ENCODE data around the gene FOXJ1. TPM values are rescaled to one million over a fixed set of nuclear protein-coding genes. Genes with fewer than 3 reads are reported as not detected.

The FOXJ1 gene
- total RNA-seq, 1 donor, result not detected

DNA sequence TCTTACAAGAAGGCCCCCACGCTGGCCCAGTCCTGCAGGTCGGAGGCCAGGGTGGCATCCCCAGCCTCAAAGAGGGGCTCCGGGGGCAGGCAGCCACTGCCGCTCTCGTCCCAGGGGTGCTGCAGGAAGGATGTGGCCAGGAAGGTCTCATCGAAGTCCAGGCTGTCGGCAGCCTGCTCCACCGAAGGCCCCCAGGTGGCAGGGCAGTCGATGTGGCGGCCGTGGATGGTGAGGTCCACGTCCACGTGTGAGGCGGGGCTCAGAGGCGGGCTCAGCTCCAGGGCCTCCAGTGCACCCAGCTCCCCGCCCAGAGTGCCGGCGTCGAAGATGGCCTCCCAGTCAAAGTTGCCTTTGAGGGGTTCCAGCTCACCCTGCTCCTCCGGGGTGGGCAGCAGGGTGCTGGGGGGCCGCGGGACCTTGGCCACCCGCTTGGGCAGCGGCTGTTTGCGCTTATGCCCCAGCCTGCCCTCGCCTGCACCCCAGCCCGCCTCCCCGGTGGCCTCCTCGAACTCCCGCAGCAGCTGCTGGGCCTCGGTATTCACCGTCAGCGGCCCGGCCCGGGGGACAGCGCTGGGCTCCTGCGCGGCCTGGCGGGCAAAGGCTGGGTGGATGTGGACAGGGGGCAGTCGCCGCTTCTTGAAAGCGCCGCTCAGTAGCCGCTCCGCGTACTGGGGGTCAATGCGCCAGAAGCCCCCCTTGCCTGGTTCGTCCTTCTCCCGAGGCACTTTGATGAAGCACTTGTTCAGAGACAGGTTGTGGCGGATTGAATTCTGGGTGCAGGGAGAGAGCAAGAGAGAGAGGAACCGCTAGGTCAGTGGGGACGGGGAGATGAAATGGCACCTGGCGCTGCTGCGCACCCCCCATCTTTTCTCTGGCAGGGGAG lies 3.5 kb downstream of the FOXJ1 start:
- DNase-seq (ENCODE audit: low read depth), result no peak
- H3K4me3 ChIP-seq (ENCODE audit: low read depth, low read length), result no peak overlapping the region
- TF ChIP-seq, protein P1, sequence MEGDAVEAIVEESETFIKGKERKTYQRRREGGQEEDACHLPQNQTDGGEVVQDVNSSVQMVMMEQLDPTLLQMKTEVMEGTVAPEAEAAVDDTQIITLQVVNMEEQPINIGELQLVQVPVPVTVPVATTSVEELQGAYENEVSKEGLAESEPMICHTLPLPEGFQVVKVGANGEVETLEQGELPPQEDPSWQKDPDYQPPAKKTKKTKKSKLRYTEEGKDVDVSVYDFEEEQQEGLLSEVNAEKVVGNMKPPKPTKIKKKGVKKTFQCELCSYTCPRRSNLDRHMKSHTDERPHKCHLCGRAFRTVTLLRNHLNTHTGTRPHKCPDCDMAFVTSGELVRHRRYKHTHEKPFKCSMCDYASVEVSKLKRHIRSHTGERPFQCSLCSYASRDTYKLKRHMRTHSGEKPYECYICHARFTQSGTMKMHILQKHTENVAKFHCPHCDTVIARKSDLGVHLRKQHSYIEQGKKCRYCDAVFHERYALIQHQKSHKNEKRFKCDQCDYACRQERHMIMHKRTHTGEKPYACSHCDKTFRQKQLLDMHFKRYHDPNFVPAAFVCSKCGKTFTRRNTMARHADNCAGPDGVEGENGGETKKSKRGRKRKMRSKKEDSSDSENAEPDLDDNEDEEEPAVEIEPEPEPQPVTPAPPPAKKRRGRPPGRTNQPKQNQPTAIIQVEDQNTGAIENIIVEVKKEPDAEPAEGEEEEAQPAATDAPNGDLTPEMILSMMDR (IDR thresholded peaks at IDR 0.05; ENCODE audit: insufficient read depth, low read length), result no peak

DNA sequence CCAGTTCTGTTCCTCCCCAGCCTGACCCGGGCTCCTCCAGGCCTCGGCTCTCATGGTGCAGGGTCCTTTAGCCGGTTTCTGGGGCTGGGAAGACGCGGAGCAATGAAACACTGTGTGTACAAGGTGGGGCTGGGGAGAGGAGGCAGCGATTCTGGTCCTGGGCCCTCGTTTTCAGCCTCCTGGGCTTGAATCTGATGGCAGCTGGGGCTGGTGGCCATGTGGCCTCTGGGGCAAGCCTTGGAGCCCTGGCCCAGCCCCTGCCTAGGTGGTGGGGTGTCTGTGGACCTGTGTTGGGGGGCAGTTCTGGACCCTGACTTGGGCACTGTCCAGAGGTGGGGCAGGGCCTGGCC lies 4.1 kb downstream of the FOXJ1 start:
- no peak overlapping the region for H3K4me3 ChIP-seq (ENCODE audit: low read depth, low read length)
- DNase-seq (ENCODE audit: low read depth), result no peak
- TF ChIP-seq, protein P1 (IDR thresholded peaks at IDR 0.05; ENCODE audit: insufficient read depth, low read length), result no peak

DNA sequence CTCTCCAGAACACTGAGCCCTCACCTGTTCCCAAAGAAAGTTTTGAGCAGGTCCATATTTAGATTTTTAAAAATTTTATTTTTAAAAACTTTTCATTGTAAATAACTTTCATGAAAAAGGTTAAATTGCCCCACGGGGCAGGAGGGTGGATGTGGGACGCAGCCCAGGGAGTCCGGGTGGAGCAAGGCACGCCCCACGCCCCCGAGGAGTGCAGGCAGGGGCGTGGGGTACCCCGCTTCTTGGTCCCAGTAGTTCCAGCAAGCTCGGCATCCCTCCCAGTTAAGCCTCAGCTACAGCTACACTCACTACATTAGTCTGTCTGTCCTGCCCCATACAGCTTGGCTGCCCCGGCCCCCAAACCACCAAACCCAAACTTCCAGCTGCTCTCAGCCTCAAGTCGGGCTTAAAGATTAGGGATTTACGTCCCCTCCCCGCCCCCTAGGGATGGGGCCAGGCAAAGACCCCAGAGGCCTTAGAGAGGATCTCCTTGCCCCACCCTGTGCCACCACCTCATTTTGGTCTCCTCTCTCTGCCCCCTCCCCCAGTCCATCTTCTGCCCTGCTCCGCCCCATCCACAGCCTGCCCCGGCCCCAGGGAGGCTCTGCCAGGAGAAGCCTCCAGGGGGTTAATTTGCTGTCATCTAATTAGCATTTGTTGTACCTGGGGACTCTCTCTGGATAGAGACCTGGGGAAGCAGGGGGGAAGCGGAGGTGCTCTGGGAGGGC lies 4.6 kb downstream of the FOXJ1 start:
- TF ChIP-seq, protein P1 (IDR thresholded peaks at IDR 0.05; ENCODE audit: insufficient read depth, low read length), result no peak
- H3K4me3 ChIP-seq (ENCODE audit: low read depth, low read length), result no peak overlapping the region
- no peak for DNase-seq (ENCODE audit: low read depth)

DNA sequence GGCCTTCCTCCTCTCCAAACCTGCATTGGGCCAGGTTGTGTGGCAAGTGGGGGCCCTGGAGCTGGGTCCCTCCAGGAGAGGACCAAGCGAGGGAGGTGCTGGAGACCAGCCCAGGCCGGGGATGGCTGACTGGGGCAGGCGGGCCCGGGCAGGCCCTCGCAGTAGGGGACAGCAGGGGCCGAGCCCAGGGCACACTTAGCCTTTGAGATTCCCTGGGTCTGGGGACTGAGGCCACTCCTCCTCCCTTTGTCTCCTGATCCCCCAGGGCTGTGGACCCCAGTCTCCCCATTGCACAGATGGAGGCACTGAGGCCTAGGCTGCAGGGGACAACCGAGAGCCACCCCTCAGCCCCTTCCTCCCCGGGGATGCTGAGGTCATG lies 5.2 kb downstream of the FOXJ1 start:
- no peak overlapping the region for H3K4me3 ChIP-seq (ENCODE audit: low read depth, low read length)
- no peak for DNase-seq (ENCODE audit: low read depth)
- TF ChIP-seq, protein P1 (IDR thresholded peaks at IDR 0.05; ENCODE audit: insufficient read depth, low read length), result no peak

DNA sequence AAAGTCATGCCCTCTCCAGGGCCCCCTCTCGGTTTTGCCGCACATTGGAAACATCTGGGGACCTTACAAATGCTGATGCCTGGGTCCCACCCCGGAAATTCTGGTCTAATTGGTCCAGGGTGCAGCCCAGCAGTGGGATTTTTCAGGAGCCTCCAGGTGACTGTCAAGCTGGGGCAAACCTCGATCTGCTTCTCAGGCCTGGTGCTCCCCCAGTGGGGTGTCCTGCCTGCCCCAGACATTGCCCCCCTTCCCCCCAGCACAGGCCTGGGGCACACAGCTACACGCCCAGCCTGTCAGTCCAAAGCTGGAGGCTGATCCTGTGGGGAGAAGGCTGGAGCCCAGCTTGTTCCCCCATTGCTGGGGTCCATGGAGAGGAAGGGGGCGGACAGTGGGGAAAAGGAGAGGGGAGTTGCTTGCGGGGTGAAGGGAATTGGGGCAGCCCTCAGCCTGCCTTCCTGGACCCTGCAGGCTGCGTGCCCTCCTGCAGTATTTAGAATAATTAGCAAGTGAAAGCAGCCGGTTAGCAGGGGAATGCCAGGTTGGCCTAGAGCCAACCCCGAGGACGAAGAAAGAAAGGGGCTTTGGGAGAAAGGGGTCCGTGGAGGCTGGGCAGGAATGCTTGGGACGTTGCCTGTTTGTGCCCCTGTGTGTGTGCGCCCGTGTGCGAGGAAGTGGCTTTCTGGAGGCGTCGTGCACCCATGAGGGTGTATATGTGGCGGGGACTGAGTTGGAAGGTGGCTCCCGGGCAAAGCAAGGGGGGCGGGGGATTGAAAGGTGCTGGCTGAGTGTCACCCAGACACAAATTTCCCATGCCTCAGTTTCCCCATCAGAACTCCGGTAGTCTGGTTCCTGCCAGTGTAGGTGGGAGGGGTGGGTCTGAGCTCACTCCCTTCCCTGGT lies 5.9 kb downstream of the FOXJ1 start:
- TF ChIP-seq, protein P1 (IDR thresholded peaks at IDR 0.05; ENCODE audit: insufficient read depth, low read length), result no peak
- H3K4me3 ChIP-seq (ENCODE audit: low read depth, low read length), result no peak overlapping the region
- no peak for DNase-seq (ENCODE audit: low read depth)

DNA sequence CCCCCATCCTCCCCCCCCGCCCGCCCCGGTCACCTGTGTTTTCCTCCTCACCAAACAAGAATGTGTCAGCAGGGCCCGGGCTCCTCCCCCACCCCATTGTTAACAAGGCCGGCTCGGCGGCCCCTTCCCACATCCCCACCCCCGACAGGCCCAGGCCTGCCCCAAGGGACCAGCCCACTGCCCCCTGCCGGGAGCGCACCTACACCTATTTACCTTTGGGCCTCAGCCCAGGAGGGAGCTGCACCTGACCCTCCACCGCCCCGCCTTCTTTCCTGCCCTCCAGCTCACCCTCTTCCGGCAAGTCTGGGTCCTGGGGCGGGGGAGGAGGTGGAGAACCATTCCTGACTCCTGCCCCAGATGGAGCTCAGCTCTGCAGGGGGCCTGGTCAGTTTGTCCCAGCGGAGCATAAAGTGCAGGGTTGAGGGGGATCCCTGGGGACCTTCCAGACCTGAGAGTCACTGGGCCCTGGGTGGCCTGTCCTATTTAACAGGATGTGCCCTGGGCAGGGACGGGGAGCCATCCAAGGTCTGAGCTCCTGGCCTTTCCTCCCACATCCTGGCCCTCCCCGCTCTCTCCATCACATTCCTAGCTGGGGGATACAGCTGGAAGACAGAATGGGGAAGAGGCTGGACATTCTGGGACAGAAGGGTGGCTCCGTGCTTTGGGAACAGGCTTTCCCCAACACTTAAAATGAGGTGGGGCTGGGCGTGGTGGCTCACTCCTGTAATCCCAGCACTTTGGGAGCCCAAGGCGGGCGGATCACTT lies 8.3 kb downstream of the FOXJ1 start:
- TF ChIP-seq, protein P1 (IDR thresholded peaks at IDR 0.05; ENCODE audit: insufficient read depth, low read length), result no peak
- H3K4me3 ChIP-seq (ENCODE audit: low read depth, low read length), result no peak overlapping the region
- DNase-seq (ENCODE audit: low read depth), result no peak

All from fibroblast of the aortic adventitia (primary cell).